Body of pancreas (tissue), 4 donors: ENCODE measurements around the gene CCDC50. TPM values are rescaled to one million over a fixed set of nuclear protein-coding genes. Genes with fewer than 3 reads are reported as not detected.
A peak's percentile ranks its signal among the peaks of the same experiment; 100 is the strongest.

Experiments used
- ATAC-seq: fragments of 150-250 bp; one replicate; pipeline ENCODE4 v1.9.1; 2016
- DNase-seq, 4 donors: peaks; one replicate each; pipeline ENCODE4 v3.0.0-alpha.2; 2019
- H3K27ac ChIP-seq, 4 donors: fragments of 200-600 bp; sonication (generic); 1 replicate in 3 of 4; 2 replicates in 1 of 4; pipeline versions ENCODE4 v1.5.1 to v1.6.1; 2016 to 2019; ENCODE audit warnings: mild to moderate bottlenecking in 1 of 4, mixed read lengths in 1 of 4, moderate library complexity in 1 of 4
- H3K27me3 ChIP-seq, 2 donors: fragments of 200-600 bp; sonication (generic); one replicate each; pipeline ENCODE4 v1.6.0; 2016; ENCODE audit warnings: mild to moderate bottlenecking in 1 of 2
- H3K36me3 ChIP-seq, 2 donors: fragments of 200-600 bp; sonication (generic); replicated peaks in 1 of 2; 2 replicates each; pipeline ENCODE4 v1.5.1; 2016; ENCODE audit warnings: low read depth in 2 of 2; ENCODE audit not compliant: insufficient read depth in 1 of 2
- H3K4me1 ChIP-seq: fragments of 200-600 bp; sonication (generic); one replicate; pipeline ENCODE4 v1.6.0; 2016
- H3K4me3 ChIP-seq, 2 donors: fragments of 200-600 bp; sonication (generic); 1 replicate in 1 of 2; 2 replicates in 1 of 2; pipeline ENCODE4 v1.5.1; 2016 to 2019
- H3K9me3 ChIP-seq, 3 donors: fragments of 200-600 bp; sonication (generic); 1 replicate in 2 of 3; 2 replicates in 1 of 3; pipeline ENCODE4 v1.5.1; 2016
- CTCF ChIP-seq, 7 experiments: fragments of 450-650 bp in 4 of 7; fragments of 200-600 bp in 3 of 7; sonication (generic) in 3 of 7; IDR thresholded peaks; one replicate each; pipeline ENCODE4 v1.5.1; 2016 to 2019; ENCODE audit warnings: antibody characterized with exemption in 7 of 7
- POLR2A ChIP-seq, 3 donors: fragments of 450-650 bp; IDR thresholded peaks; one replicate each; pipeline ENCODE4 v1.6.1; 2016; ENCODE audit warnings: antibody characterized with exemption in 3 of 3, mild to moderate bottlenecking in 2 of 3
- WGBS, 2 donors: methylation state at CpG; one replicate each; pipeline ENCODE4 v1.1.5; 2017; 5-methylcytosine and 5-hydroxymethylcytosine counted together
- intact Hi-C: fragments of 100-400 bp; cut with DNase I; formaldehyde crosslinking; loops from one replicate; pipeline ENCODE4 v1.15.1; 2023
- total RNA-seq, 2 donors: library from RNA; depleted of rRNA; stranded (reverse); fragments of >200 nt; gene quantifications; one replicate each; pipeline ENCODE4 v1.1.0, GENCODE V29; 2016

The CCDC50 gene
- total RNA-seq, 2 donors from 2014 or later, result 51.1 to 89.3 TPM

GRCh38 chr3:191382661-191383060 lies 53.5 kb downstream of the CCDC50 start:
- no peaks in the 10 kb centered on the region for H3K9me3 ChIP-seq
- H3K36me3 ChIP-seq, result peaks cover 7 to 12% of the 10 kb centered on the region in 2 donors
- H3K27me3 ChIP-seq, result no peaks in the 10 kb centered on the region
- DNase-seq (no peak), ATAC-seq (no peak)
- intact Hi-C loops, result no loop called here
- TF ChIP-seq CTCF (IDR thresholded peaks at IDR 0.05), result no peak
- no peak for TF ChIP-seq POLR2A (IDR thresholded peaks at IDR 0.05)
- no peaks in the 10 kb centered on the region for H3K4me1 ChIP-seq
- no peak overlapping the region for H3K4me3 ChIP-seq
- H3K27ac ChIP-seq, result no peak overlapping the region
- WGBS, 2 donors, result 52 to 75% methylated on average over 1 of the region's 1 CpG

GRCh38 chr3:191383124-191383523 lies 53.9 kb downstream of the CCDC50 start:
- 52 to 57% methylated on average over 4 of the region's 4 CpGs for WGBS, 2 donors
- Histone ChIP-seq H3K4me1 (no peaks in the 10 kb centered on the region), H3K36me3 (peaks cover 7 to 12% of the 10 kb centered on the region in 2 donors), H3K27ac (no peak overlapping the region), H3K27me3 (no peaks in the 10 kb centered on the region), H3K9me3 (no peaks in the 10 kb centered on the region), H3K4me3 (no peak overlapping the region)
- no peak for DNase-seq
- intact Hi-C loops, result no loop called here
- no peak for ATAC-seq
- TF ChIP-seq POLR2A (IDR thresholded peaks at IDR 0.05), result no peak
- TF ChIP-seq CTCF (IDR thresholded peaks at IDR 0.05), result no peak

- no peak for ATAC-seq
- Histone ChIP-seq H3K27me3 (no peaks in the 10 kb centered on the region), H3K4me1 (no peaks in the 10 kb centered on the region), H3K4me3 (no peak overlapping the region), H3K27ac (no peak overlapping the region), H3K9me3 (no peaks in the 10 kb centered on the region), H3K36me3 (peaks cover 7 to 12% of the 10 kb centered on the region in 2 donors)
- DNase-seq, result no peak
- WGBS, 2 donors, result 66 to 70% methylated on average over 3 of the region's 3 CpGs
- intact Hi-C loops, result no loop called here
- no peak for TF ChIP-seq POLR2A (IDR thresholded peaks at IDR 0.05)
- no peak for TF ChIP-seq CTCF (IDR thresholded peaks at IDR 0.05)
Measured at GRCh38 chr3:191385101-191385500, 55.9 kb downstream of the CCDC50 start.

GRCh38 chr3:191387441-191388077 lies 58.4 kb downstream of the CCDC50 start:
- 50 to 76% methylated on average over 1 of the region's 1 CpG for WGBS, 2 donors
- Histone ChIP-seq H3K9me3 (no peaks in the 10 kb centered on the region), H3K27me3 (no peaks in the 10 kb centered on the region), H3K27ac (no peak overlapping the region), H3K36me3 (peaks cover 0 to 3% of the 10 kb centered on the region in 2 donors), H3K4me3 (no peak overlapping the region), H3K4me1 (peaks cover 4% of the 10 kb centered on the region)
- ATAC-seq (no peak), DNase-seq (no peak)
- TF ChIP-seq POLR2A (IDR thresholded peaks at IDR 0.05), result no peak
- TF ChIP-seq CTCF (IDR thresholded peaks at IDR 0.05), result no peak
- intact Hi-C loops, result no loop called here

GRCh38 chr3:191388823-191389222 lies 59.6 kb downstream of the CCDC50 start:
- no peaks in the 10 kb centered on the region for H3K9me3 ChIP-seq
- intact Hi-C loops, result no loop called here
- TF ChIP-seq CTCF (IDR thresholded peaks at IDR 0.05) (peak in 2 of 7 experiments; percentile 13 to 32), POLR2A (IDR thresholded peaks at IDR 0.05) (no peak)
- 81 to 92% methylated on average over 1 of the region's 1 CpG for WGBS, 2 donors
- peaks cover 9% of the 10 kb centered on the region for H3K4me1 ChIP-seq
- no peak overlapping the region for H3K27ac ChIP-seq
- H3K36me3 ChIP-seq, result no peaks in the 10 kb centered on the region
- no peak for DNase-seq
- H3K27me3 ChIP-seq, result no peaks in the 10 kb centered on the region
- no peak for ATAC-seq
- H3K4me3 ChIP-seq, result no peak overlapping the region
